GM21576 (cell line): ENCODE measurements around the gene FBXW8.
A peak's percentile ranks its signal among the peaks of the same experiment; 100 is the strongest.
"Not testable (repeated sequence)": the region's sequence is repeated elsewhere in the genome, so short reads cannot be mapped to it uniquely, and the experiment has no call there.

Experiments
- ATAC-seq: cut with Tn5 transposase; IDR thresholded peaks from one replicate; pipeline ENCODE4 v1.9.1; 2021; ENCODE audit warnings: mild to moderate bottlenecking, moderate library complexity; ENCODE audit not compliant: unreplicated experiment

The FBXW8 gene

GRCh38 chr12:117051380-117051779 lies 140.6 kb downstream of the FBXW8 start:
- ATAC-seq: no peak

DNA sequence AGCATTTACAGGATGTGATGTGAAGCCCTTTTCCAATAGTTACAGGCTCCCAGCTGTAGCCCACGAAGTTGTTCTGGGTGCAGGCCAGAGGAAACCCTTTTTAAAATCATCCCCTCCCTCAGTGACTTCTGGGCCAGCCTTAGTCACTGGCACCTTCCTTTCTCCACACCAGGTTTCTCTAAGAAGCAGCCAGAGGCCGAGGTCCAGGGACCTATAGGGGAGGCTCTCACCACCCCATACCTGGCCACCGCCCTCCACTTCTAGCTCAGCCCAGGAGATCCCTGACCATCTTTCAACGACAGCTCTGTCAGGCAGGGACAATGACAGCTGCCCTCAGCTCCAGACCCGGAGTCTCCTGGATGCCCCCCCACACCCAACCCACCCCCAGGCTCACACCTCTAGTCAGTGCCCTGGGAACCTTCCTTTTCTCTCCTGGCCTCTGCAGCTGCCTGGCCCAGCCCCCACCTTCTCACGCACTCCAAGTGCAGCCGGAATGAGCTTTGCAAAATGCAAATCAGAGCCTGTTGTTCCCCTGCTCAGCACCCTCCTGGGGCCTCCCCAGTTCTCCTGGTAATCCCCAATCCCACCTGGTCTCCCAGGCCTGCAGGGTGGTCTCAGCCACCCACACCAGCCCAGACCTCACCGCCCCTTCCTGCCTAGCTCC lies 141.8 kb downstream of the FBXW8 start:
- ATAC-seq: peak; percentile 70

GRCh38 chr12:117053050-117053400 lies 142.3 kb downstream of the FBXW8 start:
- no peak for ATAC-seq

DNA sequence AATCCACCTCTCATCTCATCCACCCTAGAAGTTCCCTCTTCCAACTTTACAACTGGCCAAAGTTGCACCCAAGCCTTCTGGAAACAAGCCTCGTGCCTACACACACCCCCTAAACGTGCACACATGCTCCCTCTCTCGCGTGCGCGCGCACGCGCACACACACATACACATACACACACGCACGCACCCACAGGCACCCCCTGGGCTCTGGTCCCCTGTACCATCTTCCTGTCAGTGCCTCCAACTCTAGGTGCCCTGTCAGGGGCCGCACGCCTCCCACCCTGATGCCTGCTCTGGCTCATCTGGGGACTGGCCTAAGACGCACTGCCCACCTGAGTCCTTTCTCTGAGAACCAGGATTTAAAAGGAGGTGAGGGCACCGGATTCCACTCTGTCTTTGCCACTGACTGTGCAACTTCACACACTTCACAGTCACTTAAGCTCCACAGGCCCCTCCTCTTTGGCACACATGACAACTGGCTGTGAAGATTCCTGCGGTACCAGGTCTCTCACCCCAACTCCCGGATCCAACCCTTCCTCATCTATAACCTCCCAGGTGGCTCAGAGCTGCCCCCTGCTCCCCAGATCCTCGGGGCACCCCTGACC lies 142.9 kb downstream of the FBXW8 start:
- ATAC-seq: no peak

DNA sequence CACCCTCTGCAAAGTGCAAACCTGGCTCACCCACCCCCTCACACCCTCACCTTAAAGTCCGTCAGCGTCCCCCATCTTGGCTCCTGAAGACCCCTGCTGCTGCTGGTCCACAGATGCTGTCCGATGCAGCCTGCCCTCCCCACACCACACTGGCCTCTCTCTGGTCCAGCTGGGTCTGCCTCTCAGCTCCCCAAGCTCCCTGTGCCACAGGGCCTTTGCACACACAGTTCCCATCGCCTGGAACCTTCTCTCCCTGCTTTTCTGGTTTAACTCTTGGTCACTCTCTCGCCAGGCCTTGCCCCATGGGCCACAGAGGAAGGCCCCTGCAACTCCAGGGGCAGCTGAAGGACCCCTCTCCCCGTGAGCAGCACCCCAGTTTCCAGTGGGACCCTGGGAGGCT lies 143.5 kb downstream of the FBXW8 start:
- ATAC-seq: no peak

GRCh38 chr12:117057626-117058025 lies 146.9 kb downstream of the FBXW8 start:
- not testable (repeated sequence) for ATAC-seq

GRCh38 chr12:117058442-117059072 lies 147.8 kb downstream of the FBXW8 start:
- no peak for ATAC-seq

- no peak for ATAC-seq
These were observed 148.4 kb downstream of the FBXW8 start for GRCh38 chr12:117059156-117059555.

GRCh38 chr12:117060246-117060928 lies 149.6 kb downstream of the FBXW8 start:
- no peak for ATAC-seq

GRCh38 chr12:117060929-117061305 lies 150.2 kb downstream of the FBXW8 start:
- ATAC-seq: no peak

DNA sequence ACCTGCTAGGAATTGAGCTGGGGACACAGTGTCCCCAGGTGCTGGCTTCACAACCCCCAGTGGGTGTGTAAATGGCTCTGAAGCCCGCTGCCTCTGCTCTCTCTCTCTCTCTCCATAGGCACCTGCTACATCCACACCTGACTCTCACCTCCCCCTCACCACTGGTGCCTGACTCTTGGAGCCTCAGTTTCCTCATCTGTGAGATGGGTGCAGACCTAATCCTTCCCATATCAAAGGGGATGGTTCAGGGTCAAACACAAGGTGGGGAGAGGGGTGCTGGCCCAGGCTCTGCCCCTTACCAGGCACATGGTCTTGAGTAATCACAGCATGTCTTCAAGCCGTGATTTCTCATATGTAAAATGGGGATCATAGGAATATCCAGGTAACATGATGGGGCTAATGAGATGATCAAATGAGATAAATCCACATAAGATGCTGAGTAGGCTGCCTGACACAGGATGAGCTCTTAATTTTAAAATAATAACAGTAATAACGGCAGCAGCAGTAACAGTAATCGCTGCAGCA lies 150.9 kb downstream of the FBXW8 start:
- no peak for ATAC-seq

DNA sequence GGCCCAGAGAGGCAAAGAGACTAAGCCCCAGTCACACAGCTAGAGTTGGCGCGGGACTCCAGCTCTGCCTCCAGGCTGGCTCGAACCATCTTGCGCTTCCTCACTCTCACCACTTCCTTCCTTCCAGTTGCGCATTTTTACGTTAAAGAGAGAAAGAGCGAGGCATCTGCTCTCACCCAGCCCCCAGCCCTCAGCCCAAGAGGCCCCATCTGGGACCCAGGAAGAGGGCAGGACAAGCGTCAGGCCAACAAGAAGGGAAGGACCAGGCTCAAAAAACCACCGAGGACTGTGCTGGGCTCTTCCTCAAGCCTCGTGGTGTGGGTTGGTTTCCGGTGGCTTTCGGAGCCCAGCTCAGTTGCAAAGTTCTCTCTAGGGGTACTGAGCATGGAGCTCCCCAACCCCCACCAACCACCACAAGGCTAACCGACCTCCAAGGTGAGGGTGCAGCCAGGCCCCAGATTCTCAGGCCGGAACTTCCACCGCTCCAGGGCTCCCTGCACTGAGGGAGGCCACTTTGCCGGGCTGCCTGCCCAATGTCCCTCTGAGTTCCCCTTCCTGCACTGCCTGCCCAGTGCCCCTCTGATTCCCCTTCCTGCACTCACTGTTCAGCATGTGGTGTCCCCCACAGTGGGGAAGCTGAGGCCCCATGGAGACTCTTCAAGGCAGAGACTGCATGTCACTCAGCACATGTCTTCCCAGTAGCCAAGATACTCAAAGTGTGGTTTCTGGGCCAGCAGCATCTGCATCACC lies 152.6 kb downstream of the FBXW8 start:
- ATAC-seq: no peak

- ATAC-seq: no peak
These were observed 153.3 kb downstream of the FBXW8 start for GRCh38 chr12:117064049-117064448.

DNA sequence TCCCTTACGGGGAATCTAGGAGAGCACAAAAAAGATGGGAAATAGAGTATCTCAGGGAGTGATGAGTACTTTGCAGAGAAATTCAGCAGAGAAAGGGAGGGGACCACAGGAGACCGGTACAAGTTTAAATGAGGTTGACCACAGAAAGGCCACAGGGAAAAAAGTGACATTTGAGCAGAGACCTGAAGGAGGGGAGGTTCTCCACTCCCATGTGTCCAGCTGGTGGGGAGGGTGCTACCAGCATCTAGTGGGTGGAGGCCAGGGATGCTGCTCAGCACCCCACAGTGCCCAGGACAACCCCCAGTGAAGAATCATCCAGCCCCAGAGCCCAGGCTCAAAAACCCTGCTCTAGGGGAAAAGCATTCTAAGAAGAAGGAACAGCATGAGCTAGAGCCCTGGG lies 153.8 kb downstream of the FBXW8 start:
- no peak for ATAC-seq

DNA sequence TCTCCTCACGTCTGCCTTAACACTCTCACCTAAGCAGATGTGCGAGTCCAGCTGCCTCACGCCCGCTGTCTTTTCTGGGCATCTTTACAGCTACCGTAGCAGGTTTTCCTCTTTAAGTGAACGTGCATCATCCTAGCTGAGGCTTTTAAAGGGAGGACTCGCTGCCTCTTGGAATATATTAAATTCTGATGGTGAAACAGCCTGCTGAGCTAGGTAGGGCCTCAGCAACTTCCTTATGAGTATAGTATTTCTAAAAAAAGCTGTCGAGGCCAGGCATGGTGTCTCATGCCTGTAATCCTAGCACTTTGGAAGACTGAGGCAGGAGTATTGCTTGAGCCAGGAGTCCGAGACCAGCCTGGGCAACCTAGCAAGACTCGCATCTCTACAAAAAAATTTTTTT lies 156.3 kb downstream of the FBXW8 start:
- no peak for ATAC-seq

DNA sequence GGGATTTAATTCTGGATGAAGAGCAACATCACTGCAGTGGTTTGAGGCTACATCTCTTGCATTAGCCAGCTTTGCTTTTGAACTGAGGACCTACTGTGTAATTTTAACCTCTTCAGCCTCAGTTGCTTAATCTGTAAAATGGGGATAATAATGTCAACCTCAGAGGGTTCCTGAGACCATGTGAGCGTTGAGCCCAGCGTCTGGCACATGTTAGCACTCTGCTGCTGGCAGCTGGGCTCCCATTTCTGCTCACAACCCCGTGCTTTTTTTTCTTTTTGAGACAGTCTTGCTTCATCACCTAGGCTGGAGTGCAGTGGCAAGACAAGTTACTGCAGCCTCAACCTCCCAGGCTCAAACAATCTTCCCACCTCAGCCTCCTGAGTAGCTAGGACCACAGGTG lies 156.9 kb downstream of the FBXW8 start:
- no peak for ATAC-seq

- no peak for ATAC-seq
These were observed 157.7 kb downstream of the FBXW8 start for GRCh38 chr12:117068492-117068891.

GRCh38 chr12:117069101-117069797 lies 158.5 kb downstream of the FBXW8 start:
- no peak for ATAC-seq

DNA sequence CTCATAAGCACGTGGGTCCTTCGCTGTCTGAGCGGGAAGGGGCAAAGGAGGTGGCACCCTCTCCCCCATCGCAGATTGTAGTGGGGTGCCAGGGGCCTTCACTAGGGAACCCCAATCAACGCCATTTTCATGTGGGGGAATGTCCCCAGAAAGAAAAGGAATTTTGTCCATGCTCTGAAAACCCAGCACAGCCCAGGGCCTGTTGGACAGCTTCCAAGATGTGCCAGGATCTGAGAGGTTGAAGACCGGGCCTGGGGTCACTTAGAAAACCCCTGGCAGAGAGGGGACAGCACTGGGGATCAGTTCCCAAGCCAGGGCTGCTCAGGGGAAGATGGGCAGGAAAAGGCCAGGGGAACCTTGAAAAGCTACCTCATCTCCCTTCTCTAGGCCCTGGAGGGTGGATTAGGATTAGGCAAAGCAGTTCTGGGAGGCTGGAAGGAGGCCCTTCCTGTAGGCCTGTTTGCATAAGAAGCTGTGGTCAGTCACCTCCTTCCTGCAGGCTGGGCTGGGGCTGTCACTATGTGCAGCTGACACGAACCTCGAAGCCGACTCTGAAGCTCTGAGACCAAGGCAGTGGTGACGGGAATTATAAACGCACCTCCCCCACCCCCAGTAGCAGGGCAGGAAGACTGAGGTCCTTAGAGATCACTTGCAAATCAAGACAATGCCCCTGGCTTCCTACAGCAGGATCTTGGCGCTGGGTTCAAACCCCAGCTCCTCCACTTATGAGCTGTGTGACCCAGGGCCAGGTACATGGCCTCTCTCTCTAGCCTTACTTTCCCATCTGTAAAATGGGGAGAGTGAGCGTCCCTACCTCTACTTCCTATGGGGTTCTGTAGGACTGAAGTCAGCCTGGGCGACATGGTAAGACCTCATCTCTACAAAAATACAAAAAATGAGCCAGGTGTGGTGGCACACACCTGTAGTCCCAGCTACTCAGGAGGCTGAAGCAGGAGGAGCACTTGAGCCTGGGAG lies 159.5 kb downstream of the FBXW8 start:
- ATAC-seq: peak; percentile 52
